ENCODE data around the gene TAP1. TPM values are rescaled to one million over a fixed set of nuclear protein-coding genes. Genes with fewer than 3 reads are reported as not detected.

The TAP1 gene
- total and polyA plus RNA-seq, 2 of the 8 experiments (the other 6 are each of a cell fraction or from before 2014, with no cell fraction given), result 16.8 to 22.0 TPM

- no peak for TF ChIP-seq RXRA (IDR thresholded peaks at IDR 0.05; ENCODE audit: insufficient read depth, low read depth, low read length)
- no peak for TF ChIP-seq MAFK (IDR thresholded peaks at IDR 0.05; ENCODE audit: low read depth, low read length)
- TF ChIP-seq CHD2 (IDR thresholded peaks at IDR 0.05; ENCODE audit: low read length), result no peak
- 0 out of 2 replicates have a peak, but pooled peaks have one; percentile 1 for TF ChIP-seq TAF1 (IDR thresholded peaks at IDR 0.05; ENCODE audit: low read depth, low read length)
- no peak for TF ChIP-seq RNF2 (IDR thresholded peaks at IDR 0.05; ENCODE audit: borderline replicate concordance, low read depth, low read length, missing control alignments, poor library complexity, severe bottlenecking)
- TF ChIP-seq, protein P1, sequence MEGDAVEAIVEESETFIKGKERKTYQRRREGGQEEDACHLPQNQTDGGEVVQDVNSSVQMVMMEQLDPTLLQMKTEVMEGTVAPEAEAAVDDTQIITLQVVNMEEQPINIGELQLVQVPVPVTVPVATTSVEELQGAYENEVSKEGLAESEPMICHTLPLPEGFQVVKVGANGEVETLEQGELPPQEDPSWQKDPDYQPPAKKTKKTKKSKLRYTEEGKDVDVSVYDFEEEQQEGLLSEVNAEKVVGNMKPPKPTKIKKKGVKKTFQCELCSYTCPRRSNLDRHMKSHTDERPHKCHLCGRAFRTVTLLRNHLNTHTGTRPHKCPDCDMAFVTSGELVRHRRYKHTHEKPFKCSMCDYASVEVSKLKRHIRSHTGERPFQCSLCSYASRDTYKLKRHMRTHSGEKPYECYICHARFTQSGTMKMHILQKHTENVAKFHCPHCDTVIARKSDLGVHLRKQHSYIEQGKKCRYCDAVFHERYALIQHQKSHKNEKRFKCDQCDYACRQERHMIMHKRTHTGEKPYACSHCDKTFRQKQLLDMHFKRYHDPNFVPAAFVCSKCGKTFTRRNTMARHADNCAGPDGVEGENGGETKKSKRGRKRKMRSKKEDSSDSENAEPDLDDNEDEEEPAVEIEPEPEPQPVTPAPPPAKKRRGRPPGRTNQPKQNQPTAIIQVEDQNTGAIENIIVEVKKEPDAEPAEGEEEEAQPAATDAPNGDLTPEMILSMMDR (IDR thresholded peaks at IDR 0.05; ENCODE audit: control extremely low read depth in 1 of 3, insufficient read depth in 1 of 3, low read depth in 1 of 3, low read length in 3 of 3), result no peak
- no peak for TF ChIP-seq SIRT6 (IDR thresholded peaks at IDR 0.05; ENCODE audit: low read length)
- TF ChIP-seq POLR2A (IDR thresholded peaks at IDR 0.05; ENCODE audit: control extremely low read depth in 1 of 2, low read depth in 2 of 2, low read length in 2 of 2), result no peak
- no peak for TF ChIP-seq SP1 (IDR thresholded peaks at IDR 0.05; ENCODE audit: low read depth, low read length)
- TF ChIP-seq BACH1 (IDR thresholded peaks at IDR 0.05; ENCODE audit: low read length), result no peak
- no peak for TF ChIP-seq SAP30 (IDR thresholded peaks at IDR 0.05; ENCODE audit: insufficient read depth, insufficient replicate concordance, low read length)
- no peak for TF ChIP-seq SP4 (IDR thresholded peaks at IDR 0.05; ENCODE audit: low read length)
- TF ChIP-seq NRF1 (IDR thresholded peaks at IDR 0.05; ENCODE audit: low read depth, low read length), result no peak
- TF ChIP-seq CTBP2 (IDR thresholded peaks at IDR 0.05; ENCODE audit: borderline replicate concordance, insufficient read depth, insufficient read length, low read length), result no peak
- TF ChIP-seq TCF12 (IDR thresholded peaks at IDR 0.05; ENCODE audit: low read depth, low read length), result no peak
- TF ChIP-seq FOSL1 (IDR thresholded peaks at IDR 0.05; ENCODE audit: insufficient read depth, low read depth, low read length), result no peak
- peak; percentile 53 for TF ChIP-seq EZH2 (IDR thresholded peaks at IDR 0.05; ENCODE audit: low read depth, low read length, severe bottlenecking)
These were observed 512 bp downstream of the TAP1 start (continued) for GRCh38 chr6:32852844-32853540.

All from H1 (cell line).